ENCODE measurements around the gene PSMD4.
"Not testable (repeated sequence)": the region's sequence is repeated elsewhere in the genome, so short reads cannot be mapped to it uniquely, and the experiment has no call there.

The PSMD4 gene

GRCh38 chr1:151254217-151255213 is at the start of gene PSMD4:
PSMD4 (plus strand) TSS chr1:151254734; CDS start chr1:151254783, 49 bp downstream.
- DNase-seq: peak; percentile 97

GRCh38 chr1:151205381-151205965 is 49.1 kb upstream of the PSMD4 start:
- not testable (repeated sequence) for DNase-seq

DNA sequence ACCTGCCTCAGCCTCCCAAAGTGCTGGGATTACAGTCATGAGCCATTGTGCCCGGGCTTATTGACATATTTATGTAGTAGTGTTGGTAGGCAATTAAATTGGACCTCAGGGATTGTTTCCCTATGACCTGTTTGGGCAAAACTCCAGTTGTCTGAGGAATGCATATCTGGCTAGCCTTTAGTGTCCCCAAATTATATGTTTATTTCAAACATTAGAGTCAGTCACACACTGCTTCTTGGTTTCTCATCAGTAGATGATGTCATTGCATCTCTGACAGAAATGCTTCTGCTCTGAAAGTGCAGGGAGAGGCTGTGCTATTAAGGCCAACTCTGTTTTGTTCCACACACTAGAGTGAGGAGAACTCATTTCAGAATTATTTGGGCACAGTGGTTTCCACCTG is 43.7 kb upstream of the PSMD4 start:
- no peak for DNase-seq

- DNase-seq: no peak
These were observed 42.4 kb upstream of the PSMD4 start for GRCh38 chr1:151211972-151212705.

GRCh38 chr1:151213560-151213959 is 41.0 kb upstream of the PSMD4 start:
- no peak for DNase-seq

DNA sequence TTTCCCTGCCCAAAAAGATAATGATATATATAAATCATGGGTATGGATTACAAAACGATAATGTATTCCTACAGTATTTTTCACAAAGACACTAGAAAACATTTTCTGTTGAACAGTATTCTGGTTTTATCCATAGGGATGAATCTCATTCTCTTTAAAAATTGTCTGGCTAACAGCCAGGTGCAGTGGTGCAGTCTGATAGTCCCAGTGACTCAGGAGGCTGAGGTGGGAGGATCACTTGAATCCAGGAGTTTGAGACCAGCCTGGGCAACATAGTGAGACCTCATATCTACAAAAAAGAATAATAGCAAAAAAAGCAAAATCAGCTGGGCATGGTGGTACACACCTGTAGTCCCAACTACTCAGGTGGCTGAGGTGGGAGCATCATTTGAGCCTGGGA is 32.9 kb upstream of the PSMD4 start:
- DNase-seq: no peak

- no peak for DNase-seq
These were observed 32.4 kb upstream of the PSMD4 start for GRCh38 chr1:151222130-151222529.

- DNase-seq: no peak
These were observed 19.3 kb upstream of the PSMD4 start for GRCh38 chr1:151235235-151235634.

DNA sequence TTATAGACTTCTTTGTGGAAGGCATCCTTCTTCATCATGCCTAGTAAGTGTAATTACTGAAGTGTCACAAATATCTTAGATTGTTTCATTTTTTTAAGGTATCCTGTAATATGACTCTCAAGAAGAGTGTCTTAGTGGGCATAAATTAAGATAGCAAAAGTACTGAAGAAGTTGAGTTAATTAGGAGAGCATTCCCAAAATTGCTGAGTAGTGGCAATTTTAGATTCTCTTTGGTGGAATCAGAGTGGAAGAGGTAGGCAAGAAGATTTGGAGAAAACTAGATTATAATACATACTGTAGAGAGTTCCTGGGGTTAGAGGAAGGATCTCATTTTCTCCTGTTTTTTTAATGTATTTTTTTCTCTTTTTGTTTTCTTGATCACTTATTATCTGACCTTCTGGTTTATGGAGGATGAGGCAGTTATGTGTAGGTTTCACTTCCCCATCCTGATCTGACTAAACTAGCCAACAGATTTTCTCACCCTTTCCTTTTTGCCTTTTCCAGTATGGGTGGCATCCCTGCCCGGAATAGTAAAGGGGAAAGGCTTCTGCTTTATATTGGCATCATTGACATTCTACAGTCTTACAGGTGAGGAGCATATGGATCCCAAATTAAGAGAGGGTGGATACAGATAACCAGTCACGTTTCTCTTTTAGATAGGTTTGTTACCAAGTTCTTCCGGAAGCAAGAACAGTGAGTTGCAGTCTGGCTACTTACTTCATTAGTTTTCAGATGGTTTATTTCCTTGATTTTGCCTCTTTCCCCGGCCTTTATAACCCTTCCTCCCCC is 16.7 kb upstream of the PSMD4 start:
- no peak for DNase-seq

- DNase-seq: no peak
These were observed 16.1 kb upstream of the PSMD4 start for GRCh38 chr1:151238467-151238739.

DNA sequence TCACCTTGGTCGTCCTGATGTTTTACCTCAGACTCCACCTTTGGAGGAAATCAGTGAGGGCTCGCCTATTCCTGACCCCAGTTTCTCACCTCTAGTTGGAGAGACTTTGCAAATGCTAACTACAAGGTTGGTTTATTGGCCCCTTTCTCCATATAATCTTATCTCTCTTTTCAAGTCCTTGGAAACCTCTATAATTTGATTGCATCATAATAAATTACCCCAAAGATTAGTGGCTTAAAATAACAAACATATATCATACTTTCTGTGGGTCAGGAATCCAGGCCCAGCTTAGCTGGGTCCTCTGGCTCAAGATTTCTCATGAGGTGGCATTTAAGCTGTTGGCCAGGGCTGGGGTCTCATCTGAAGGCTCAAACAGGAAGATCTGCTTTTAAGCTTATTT is 12.1 kb upstream of the PSMD4 start:
- DNase-seq: no peak

- no peak for DNase-seq
These were observed 10.8 kb upstream of the PSMD4 start for GRCh38 chr1:151243683-151244216.

DNA sequence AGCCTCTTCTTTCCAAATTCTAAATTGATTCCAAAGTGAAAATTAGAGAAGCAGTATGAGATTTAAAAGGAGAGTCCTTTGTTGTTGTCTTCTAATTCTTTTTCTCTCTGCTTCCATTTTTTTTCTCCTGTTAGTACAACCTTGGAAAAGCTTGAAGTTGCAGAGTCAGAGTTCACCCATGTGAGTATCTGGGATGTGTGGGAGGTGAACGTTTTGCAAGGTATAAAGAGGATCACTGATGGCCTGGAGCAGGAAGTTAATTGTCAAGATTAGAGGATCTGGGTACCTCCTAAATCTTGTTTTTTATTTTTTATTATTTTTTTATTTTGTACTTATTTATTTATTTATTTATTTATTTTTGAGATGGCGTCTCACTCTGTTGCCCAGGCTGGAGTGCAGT is 7.7 kb upstream of the PSMD4 start:
- DNase-seq: no peak

- DNase-seq: peak; percentile 66
These were observed 2.7 kb upstream of the PSMD4 start for GRCh38 chr1:151251656-151252470.

- DNase-seq: no peak
These were observed 847 bp downstream of the PSMD4 start for GRCh38 chr1:151255381-151255780.

DNA sequence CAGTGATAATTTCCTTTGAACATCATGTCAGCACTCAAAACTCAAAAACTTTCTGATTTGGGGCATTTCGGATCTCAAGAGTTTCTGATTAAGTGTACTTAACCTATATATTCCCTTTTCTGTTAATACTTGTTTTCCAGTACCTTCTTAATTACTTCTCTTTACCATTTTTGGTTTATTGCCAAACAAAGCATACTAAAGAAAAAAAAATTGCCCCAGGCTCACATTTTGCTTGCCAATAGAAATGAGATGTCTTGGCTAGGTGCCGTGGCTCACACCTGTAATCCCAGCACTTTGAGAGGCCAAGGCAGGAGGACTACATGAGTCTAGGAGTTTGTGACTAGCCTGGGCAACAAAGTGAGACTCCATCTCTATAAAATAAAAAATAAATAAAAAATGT is 4.8 kb downstream of the PSMD4 start:
- no peak for DNase-seq

GRCh38 chr1:151265446-151266236 is 11.1 kb downstream of the PSMD4 start:
- no peak for DNase-seq

DNA sequence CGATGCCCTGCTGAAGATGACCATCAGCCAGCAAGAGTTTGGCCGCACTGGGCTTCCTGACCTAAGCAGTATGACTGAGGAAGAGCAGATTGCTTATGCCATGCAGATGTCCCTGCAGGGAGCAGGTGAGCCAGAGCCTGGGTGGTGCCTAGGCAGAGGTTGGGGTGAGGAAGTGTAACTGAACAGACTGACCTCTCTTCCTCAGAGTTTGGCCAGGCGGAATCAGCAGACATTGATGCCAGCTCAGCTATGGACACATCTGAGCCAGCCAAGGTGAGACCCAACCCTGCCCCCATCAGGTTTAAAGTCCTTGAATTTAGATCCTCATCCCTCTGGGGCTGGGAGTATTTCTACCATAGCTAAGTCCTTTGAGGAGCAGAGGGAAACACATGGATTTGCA is 11.8 kb downstream of the PSMD4 start:
- DNase-seq: no peak

GRCh38 chr1:151266821-151267220 is 12.3 kb downstream of the PSMD4 start:
- no peak for DNase-seq

- no peak for DNase-seq
These were observed 13.2 kb downstream of the PSMD4 start for GRCh38 chr1:151267760-151268159.

DNA sequence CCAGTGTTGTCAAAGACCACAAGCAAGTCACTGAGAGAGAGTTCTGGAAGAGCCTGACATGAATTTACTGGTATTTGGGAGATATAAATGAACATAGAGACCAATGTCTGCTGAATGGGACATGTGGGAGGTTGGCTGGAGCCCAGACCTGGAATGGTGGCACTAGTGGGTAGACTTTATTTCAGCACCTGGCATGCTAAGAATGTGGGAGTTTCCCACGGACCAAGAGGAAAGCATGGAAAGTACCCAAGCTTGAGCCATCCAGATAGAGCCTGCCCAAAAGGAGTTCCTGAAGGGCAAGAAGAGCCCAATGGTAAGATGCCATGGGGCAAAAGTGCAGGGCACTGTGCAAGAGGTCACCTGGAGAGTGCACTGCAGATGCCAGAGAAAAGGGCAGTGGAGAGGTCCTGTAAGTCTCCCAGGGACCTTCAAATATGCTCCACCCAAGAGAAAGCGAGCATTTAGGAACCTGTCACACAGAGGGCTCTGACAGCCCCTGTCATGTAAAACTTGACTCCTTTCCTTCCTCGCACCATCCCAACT is 19.5 kb downstream of the PSMD4 start:
- DNase-seq: no peak

Measured in NCI-H2081 treated with DMSO at 0.1 percent for 48 hours (cell line).